Kidney capillary endothelial cell (primary cell): ENCODE results near the gene HCAR2.
"Not testable (repeated sequence)": the region's sequence is repeated elsewhere in the genome, so short reads cannot be mapped to it uniquely, and the experiment has no call there.

Experiments used
- DNase-seq: peaks from one replicate; pipeline ENCODE4 v3.0.0-alpha.2; 2018; ENCODE audit warnings: low spot score

The HCAR2 gene

DNA sequence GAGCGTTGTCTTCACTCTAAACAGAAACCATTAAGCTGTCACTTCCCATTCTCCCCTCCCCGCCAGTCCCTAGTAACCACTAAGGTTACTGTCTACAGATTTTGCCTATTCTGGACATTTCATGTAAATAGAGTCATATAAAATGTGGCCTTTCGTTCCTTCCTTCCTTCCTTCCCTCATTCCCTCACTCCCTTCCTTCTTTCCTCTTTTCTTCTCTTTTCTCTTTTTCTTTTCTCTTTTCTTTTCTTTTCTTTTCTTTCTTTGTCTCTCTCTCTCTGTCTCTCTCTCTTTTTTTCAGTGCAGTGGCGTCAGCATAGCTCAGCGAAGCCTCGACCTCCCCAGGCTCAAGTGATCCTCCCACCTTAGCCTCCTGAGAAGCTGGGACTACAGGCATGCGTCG lies 37.8 kb downstream of the HCAR2 start:
- no peak for DNase-seq

DNA sequence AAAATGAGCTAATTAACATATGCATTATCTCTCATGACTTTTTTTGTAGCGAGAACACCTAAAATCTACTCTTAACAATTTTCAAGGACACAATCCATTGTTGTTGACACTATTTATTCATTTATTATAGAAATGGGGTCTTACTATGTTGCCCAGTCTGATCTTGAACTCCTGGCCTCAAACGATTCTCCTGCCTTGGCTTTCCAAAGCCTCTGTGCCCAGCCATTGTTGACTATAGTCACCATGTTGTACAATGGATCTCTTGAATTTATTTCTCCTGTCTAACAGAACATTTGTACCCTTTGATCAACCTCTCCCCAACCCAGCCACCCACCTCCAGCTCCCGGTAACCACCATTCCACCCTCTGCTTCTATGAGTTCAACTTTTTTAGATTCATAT lies 41.2 kb downstream of the HCAR2 start:
- no peak for DNase-seq

DNA sequence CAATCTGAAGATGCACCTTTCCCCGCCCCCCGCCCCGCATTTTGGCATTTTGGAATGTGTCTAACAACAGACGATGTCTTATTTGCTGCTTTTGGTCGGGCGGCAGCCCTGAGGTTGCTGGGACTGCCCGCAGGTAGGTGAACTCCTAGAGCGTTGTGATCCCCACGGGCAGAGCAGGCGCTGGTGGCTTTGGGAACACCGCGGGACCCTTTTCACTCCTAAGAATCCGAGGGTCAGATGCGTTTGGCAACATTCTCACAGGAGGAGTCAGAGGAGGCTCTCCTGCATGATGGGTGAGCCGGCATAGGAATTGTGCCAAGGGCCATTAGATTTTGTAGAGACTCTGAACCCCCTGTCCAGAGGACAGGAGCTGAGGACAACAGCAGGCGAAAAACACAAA lies 41.9 kb downstream of the HCAR2 start:
- DNase-seq, result no peak

DNA sequence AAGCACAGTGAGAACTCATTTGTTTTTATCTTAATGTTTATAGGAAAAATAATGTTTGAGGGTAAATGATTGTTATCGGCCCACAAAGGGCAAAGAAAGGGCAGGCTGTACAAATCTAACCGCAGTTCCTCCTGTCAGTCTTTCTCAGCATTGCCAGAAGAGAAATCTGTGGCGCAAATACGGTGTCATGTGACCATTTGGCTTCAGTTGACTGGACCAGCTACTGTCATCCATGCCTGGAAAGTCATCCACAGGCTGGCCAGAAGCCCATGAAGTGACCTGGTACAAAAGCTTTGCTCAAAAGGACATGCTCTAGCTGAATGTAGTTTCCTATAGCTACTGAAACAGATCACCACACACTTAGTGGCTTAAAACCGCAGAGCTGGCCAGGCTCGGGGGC lies 43.6 kb downstream of the HCAR2 start:
- DNase-seq, result no peak

DNA sequence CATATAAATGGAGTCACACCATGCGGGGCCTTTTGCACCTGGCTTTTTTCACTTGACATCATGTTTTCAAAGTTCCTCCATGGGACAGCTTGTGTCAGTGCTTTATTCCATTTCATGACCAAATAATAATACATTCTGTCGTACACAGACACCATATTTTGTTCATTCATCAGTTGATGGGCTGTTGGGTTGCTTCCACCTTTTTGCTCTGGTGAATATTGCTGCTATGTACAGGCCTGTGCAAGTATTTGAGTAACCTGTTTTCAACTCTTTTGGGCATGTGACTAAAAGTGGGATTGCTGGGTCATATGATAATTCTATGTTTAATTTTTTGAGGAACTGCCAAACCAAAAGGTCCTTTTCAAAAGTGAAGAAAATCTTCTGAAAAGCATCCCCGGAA lies 46.9 kb downstream of the HCAR2 start:
- DNase-seq, result no peak

DNA sequence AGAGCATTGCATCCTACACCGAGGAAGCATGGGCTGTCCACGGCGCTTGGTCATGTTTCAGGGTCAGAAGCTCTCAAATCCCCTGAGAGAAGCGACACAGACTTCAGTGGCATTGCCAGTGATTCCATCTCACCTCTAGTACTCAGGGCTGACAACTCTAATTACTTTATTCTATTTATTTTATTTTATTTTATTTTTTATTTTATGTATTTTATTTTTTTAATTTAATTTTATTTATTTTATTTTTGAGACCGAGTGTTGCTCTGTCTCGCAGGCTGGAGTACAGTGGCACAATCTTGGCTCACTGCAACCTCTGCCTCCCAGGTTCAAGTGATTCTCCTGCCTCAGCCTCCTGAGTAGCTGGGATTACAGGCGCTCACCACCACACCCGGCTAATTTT lies 49.9 kb downstream of the HCAR2 start:
- DNase-seq, result not testable (repeated sequence)

DNA sequence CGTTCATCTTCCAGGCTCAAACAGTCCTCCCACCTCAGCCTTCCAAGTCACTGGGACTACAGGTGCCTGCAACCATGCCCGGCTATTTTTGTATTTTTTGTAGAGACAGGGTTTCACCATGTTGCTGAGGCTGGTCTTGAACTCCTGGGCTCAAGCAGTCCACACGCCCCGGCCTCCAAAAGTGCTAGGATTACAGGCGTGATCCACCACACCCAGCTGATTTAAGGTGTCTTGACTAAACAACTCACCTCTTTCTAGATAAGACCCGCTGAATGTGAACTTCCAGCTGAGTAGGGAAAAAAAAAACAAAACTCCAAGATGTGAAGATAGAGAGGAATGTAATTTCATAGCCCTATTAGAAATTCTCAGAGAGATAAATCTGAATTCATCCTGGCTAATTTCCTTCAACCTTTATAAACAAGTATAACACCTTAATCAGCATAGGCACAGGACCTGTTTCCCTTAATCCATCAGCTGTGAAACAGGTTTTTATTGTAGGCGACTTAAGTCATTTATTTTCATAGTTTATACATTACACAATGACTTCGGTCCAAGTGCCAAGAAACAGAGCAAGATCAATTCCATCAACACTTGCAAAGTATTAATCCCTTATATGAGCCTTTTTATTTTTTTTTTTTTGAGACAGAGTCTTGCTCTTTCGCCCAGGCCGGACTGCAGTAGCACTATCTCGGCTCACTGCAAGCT lies 51.5 kb downstream of the HCAR2 start:
- DNase-seq, result no peak
